Measurements from ENCODE around the gene CORO2B.

Gene CORO2B

GRCh38 chr15:68574629-68575028 is 4.2 kb upstream of the CORO2B start:
- FAIRE-seq = no peak

GRCh38 chr15:68576235-68576892 is 2.4 kb upstream of the CORO2B start:
- no peak for FAIRE-seq

- FAIRE-seq = no peak
Observed at GRCh38 chr15:68578175-68578979, 416 bp upstream of the CORO2B start.

GRCh38 chr15:68580026-68580882 is 1.5 kb downstream of the CORO2B start:
- FAIRE-seq = no peak

GRCh38 chr15:68580883-68581155 is 2.0 kb downstream of the CORO2B start:
- FAIRE-seq = no peak

DNA sequence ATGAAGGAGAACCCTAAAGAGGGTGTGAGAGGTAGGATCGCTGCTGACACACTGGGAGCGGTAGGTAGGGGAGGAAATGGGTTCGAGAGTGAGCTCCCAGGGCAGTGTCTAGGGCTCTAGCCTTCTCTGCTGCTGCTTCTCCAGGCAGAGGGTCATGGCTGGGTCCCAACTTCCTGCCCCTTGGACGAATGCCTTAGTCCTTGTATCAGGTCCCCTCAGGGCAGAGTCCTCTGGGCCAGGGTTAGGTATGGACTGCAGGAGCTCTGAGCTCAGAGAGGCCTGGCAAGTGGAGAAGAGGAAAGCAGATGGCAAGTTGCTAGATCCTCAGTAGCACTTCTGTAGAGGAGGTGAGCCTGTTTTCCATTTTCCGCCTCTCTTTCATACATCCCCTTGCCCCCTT is 2.9 kb downstream of the CORO2B start:
- no peak for FAIRE-seq

- no peak for FAIRE-seq
Observed at GRCh38 chr15:68582236-68582635, 3.4 kb downstream of the CORO2B start.

DNA sequence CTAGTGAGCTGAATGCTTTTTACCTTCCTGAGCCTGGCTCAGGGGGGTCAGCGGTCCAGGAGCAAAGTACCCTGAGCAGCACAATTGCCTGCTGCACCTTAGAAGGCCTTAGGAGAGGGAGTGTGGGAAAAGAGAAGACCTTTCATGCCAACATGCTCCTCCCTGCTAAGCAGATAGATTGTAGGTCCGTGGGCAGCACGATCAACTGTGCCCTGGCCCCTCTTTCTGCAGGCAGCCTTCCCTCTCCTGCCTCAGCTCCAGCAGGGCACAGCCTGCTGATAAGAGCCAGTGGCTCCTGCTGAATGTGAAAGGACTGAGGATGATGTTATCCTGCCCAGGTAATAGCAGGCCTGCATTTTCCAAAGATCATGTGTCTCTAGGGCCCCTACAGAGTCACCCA is 4.1 kb downstream of the CORO2B start:
- FAIRE-seq = no peak

GRCh38 chr15:68583321-68583720 is 4.5 kb downstream of the CORO2B start:
- FAIRE-seq = no peak

DNA sequence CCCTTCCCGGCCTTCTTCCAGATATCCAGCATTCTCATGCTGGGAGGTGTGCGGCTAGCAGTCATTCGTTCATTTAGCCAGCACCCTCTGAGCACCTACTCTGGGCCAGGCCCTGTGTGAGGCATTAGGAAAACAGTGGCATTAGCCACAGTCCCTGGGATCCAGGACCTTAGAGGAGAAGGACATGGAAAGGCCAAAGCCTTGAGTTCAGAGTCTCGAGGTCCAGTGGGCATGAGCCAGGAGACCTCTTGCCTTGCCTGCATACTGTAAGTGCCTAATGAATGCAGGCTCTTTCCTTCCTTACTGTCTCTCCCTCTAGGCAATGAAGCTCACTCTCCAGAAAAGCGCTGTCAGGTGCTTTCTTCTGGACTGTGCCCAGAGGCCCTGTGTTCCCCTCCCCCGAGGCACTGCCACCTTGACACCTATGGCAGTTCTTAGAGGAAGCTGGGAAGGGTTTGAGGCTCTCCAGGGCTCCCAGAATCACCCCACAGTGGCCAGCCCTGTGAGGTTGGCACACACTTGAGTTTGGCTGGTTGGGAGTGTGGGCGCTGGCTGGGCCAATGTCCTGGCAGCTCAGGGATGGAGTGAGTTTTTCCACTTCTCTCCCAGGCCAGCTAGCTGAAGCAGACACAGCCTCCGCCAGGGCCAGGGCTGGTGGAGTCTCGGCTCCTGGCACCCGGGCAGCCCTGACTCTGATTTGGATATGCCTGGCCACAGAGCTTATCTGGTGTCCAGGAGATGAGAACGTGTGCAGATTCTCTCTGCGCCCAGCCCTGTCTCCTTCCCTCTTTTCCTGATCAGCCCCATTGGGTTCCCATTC is 5.4 kb downstream of the CORO2B start:
- no peak for FAIRE-seq

DNA sequence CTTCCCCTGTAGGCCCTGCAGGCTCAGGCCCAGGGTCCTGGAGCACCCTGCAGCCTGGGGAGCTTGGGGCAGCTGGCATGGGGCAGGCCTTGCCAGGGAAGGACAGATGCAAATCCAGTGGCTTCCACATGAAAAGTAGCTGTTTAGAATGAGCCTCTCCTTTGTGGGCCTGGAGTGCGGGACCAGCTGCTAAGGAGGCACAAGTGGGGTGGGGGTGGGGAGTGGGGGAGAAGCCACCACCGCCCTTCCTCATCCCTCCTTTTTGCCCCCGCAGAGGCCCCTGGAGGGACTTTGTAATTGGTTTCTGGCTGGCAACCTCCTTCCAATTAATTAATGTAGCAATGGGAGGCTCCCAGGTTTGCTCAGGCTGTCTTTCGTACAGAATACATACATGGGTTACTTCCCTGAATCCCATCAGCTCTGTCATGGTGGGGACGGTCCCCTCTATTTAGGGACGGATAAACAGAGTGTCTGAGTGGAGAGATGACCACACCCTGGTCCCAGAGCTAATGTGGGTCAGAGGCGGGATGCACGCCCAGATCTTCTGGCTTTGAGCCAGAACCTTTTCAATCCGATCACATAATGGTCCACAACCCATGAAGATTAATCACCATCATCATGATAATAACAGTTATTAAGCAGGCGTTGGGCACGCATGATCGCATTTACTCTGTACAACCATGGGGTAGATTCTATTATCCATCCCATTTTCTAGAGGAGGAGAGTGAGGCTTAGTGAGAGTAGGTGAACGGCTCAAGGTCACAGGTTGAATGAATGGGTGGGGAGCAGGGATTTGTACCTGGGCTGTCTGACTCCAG is 6.2 kb downstream of the CORO2B start:
- no peak for FAIRE-seq

DNA sequence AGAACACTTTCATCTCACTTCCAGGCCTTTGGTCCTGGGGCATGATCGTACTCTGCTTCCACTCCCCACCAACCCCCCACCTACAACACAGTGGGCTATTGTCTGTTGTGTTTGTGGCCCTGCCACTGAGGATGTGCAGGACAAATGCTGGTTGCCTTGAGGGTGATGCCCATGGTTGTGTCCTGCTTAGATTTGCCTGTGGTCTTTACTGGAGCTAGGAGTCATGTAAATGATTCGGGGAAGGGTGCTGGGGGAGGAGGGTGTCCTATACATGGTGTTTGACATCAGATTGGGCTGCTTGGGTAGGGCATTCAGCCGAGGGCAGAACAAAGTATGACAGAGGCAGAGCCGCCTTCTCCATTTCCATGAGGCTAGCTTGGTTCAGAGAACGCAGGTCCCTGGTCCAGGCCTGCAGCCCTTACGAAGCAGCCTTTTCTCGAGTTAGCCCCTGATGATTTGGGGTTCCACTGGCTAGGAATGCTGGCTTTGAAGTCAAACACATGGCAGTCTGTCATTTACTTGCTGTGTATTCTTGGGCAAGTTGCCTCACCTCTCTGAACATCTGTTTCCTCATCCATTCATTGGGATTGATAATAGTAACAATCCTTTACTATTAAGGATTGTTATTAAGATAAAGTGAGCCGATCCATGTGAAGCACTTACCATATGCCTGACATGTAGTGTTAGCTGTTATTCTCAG is 6.9 kb downstream of the CORO2B start:
- no peak for FAIRE-seq

- no peak for FAIRE-seq
Observed at GRCh38 chr15:68586274-68586961, 7.6 kb downstream of the CORO2B start.

DNA sequence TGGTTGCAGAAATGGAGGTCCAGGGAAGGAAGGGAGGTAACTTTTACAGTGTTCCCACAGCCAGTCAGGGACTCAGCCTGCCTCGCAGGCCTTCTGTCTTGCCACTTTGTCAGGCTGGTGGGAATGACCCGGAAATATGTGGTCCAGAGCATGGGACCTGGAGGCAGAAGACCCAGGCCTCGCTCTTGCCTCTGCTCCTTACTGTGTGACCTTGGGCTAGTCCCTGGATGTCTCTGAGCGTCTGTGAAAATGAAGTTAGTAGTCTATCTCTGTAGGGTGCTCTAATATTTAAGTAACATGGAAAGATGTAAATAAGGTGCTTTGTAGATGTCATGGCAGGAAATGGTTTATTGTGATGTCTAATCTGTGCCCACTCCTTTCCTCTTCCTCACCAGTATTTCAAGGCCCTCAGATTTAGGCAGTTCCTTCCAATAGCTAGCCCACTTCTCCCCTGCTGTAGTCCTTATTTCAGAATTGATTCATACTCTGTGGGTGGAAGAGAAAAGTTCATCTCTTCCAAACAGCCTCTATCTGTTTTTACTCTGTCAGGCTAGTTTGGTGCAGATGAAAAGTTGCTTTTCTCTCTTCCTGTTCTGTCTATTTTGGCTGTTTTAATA is 9.1 kb downstream of the CORO2B start:
- FAIRE-seq = no peak

DNA sequence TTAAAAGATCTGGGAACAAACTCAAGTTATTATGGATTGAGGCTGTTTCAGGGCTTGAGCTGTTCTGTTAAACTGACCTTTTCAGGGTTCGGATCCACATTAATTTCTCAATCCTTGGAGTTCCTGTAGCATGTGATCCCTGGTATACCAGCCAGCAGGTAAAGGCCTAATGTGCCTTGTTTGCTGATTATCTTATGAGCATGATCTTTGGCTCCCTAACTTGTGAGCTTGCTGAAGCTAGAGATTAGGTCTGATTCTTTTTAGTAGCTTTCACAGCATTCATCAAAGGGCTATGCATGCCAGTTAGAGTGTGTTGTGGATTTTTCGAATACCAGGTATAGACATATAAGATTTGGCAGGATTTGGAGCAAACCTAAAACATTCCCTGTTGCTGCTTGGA is 10.3 kb downstream of the CORO2B start:
- FAIRE-seq = no peak

DNA sequence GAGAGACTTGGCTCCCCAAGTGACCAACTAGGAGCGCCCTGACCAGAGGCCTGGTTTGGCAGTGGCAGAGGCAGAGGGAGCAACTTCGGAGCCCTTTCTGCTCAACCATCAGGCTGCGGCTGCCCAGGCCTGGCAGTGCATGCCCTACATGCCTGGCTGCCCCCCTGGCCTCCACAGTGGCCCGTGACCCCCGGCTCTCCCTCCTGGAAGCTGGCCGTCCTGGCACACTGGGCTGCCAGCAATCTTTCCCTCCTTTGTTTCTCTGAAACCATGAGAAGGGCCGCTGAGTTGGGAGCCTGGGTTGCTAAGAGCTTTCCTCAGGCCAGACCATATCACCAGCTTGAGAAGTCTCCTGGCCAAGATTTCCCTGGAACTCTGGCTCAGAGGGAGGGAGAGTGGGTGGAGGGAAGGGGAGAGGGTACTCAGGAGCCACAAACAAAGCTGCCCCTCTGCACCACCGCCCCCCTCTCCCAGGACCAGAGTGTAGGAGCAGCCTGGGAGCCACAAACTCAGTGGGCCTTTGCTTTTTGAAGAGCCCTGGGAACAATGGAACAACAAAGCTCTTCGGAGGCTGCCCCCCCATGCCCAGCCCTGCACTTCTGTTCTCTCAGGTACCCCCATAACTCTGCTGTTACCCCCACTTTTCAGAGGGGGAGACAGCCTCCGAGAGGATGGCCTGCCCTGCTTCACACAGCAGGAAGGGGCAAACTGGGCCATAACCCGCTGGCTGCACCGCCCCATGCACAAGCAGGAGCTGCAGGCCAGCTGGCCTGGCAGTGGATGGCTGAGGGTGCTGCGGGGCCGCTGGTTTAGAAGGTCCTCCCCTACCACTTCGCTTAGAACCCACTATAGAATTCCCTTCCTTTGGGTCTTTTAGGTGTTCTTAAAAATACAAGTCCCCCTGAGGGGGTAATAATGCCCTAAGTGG is 11.3 kb downstream of the CORO2B start:
- FAIRE-seq = no peak

DNA sequence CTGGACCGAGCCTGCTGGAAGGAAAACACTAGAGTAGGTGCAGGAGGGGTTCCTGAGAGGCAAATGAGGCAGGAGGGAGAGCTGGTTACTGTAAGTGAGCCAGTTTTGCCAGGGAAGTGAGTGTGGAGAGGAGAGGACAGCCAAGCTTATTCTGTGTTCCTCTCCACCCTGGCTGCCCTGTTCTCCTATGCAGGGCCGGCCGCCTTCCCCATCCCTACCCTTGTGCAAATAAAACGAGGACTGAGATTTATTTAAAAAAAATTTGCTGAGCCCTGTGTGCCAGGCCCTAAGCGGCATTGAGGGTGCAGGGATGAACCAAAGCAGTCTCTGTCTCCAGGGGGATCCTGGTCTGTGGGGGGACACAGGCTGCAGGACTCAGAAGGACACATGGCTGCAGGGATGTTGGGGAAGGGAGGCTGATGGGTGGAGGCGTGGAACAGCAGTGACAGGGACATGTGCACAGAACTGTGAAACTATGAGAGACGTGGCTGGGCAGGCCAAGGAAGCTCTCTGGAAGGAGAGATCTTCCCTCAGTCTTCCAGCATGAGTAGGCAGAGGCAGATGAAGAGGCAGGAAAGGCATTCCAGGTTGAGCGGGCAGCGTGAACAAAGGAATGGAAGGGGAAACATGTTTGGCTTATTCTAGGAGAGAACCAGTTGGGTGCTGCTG is 12.1 kb downstream of the CORO2B start:
- FAIRE-seq = no peak

DNA sequence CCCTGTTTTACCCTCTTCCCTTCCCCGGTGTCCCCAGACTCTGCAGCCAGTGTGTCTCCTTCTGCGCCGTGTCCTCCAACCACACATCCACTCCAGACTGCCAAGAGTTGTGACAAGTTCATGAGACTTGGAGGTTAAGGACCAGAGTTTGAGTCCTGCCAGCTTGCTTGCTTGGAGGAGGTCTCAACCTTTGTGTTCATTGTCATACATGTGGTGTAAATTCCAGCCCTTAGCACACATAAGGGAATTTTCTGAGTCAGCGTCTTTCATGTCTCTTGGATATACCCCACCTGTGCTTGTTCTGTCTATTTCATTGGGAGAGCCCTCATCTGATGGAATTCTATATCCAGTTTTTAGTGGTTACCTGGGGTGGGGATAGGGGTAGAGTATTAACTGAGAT is 13.3 kb downstream of the CORO2B start:
- no peak for FAIRE-seq
